ENCODE data around the gene RELN. TPM values are rescaled to one million over a fixed set of nuclear protein-coding genes. Genes with fewer than 3 reads are reported as not detected.

The RELN gene
- total RNA-seq, 1 experiment from 2014 or later: 0.02 TPM

DNA sequence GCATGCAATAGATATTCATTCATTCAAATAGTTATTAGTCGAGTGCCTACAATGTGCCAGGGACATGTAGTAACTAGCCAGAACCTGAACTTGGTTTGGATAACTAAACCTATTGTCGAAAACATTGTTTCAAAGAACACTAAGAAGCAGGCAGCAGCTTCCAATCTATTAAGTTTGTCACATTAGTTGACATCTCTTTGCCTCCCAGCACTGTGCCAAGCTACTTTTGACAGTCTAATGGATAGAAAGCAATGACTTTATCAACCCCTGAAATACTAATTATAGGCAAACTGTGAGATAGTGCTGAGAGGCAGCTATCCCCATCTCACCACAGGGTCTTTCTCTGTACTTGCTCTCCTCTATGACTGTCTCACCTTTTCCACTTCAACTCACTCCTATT lies 22.4 kb upstream of the RELN start:
- Histone ChIP-seq H4K91ac (ENCODE audit: insufficient read length, low read depth, low read length) (no peak overlapping the region), H3K18ac (ENCODE audit: insufficient read length, low read depth, low read length) (no peak overlapping the region), H2BK12ac (ENCODE audit: insufficient read length, low read depth, low read length) (no peak overlapping the region), H3K9ac (ENCODE audit: extremely low read depth, insufficient read length, low read length) (no peak overlapping the region), H3K27ac (ENCODE audit: insufficient read length, low read depth, low read length) (no peak overlapping the region), H3K4me2 (ENCODE audit: insufficient read depth, insufficient read length, low read length) (no peak overlapping the region), H3K9me3 (ENCODE audit: control insufficient read depth, low read depth, low read length) (no peaks in the 10 kb centered on the region), H3K56ac (ENCODE audit: insufficient read length, low read depth, low read length) (no peak overlapping the region), H2BK120ac (ENCODE audit: low read depth, low read length, poor library complexity, severe bottlenecking) (no peak overlapping the region), H3K4ac (ENCODE audit: low read depth, low read length) (no peak overlapping the region), H4K5ac (ENCODE audit: insufficient read length, low read depth, low read length) (no peak overlapping the region), H3K23me2 (ENCODE audit: insufficient read length, low read depth, low read length, poor library complexity, severe bottlenecking) (no peaks in the 10 kb centered on the region), H4K20me1 (ENCODE audit: control insufficient read depth, insufficient read depth, insufficient read length) (no peaks in the 10 kb centered on the region), H3K79me1 (ENCODE audit: insufficient read depth, low read depth, low read length, poor library complexity, severe bottlenecking) (no peaks in the 10 kb centered on the region), H2AK5ac (ENCODE audit: insufficient read length, low read length) (no peak overlapping the region), H2BK5ac (ENCODE audit: insufficient read length, low read length) (no peak overlapping the region), H2AFZ (ENCODE audit: low read length) (no peak overlapping the region), H3K14ac (ENCODE audit: insufficient read depth, low read length) (no peak overlapping the region), H3T11ph (ENCODE audit: low read length) (no peak overlapping the region), H2BK20ac (ENCODE audit: low read depth, low read length, poor library complexity, severe bottlenecking) (no peak overlapping the region), H4K8ac (replicated peaks; ENCODE audit: insufficient read length, low read depth, low read length) (no peak overlapping the region), H3K23ac (ENCODE audit: insufficient read length, low read depth, low read length) (no peak overlapping the region), H3K79me2 (ENCODE audit: insufficient read depth, low read length) (no peaks in the 10 kb centered on the region), H3K4me1 (ENCODE audit: insufficient read depth, low read length) (no peaks in the 10 kb centered on the region), H3K27me3 (ENCODE audit: insufficient read depth, low read length) (no peaks in the 10 kb centered on the region), H2BK15ac (ENCODE audit: low read depth, low read length) (no peak overlapping the region)
- Mint-ChIP-seq H3K36me3 (ENCODE audit: insufficient read depth in 1 of 3, low read depth in 3 of 3) (no peaks in the 10 kb centered on the region), H3K9me3 (no peaks in the 10 kb centered on the region), H3K27ac (no peak overlapping the region), H3K4me1 (peaks cover 0 to 2% of the 10 kb centered on the region in 2 experiments; a peak in 1 of 4 replicates), H3K27me3 (ENCODE audit: low read depth) (no peaks in the 10 kb centered on the region; the same call in 1 of the 2 replicates), H3K4me3 (no peak overlapping the region)
- WGBS (ENCODE audit: extremely low coverage, insufficient read length, low lambda C conversion rate): no CpG with 5 or more reads among the region's 2 CpGs
- no peak for DNase-seq
- TF ChIP-seq, protein P1, sequence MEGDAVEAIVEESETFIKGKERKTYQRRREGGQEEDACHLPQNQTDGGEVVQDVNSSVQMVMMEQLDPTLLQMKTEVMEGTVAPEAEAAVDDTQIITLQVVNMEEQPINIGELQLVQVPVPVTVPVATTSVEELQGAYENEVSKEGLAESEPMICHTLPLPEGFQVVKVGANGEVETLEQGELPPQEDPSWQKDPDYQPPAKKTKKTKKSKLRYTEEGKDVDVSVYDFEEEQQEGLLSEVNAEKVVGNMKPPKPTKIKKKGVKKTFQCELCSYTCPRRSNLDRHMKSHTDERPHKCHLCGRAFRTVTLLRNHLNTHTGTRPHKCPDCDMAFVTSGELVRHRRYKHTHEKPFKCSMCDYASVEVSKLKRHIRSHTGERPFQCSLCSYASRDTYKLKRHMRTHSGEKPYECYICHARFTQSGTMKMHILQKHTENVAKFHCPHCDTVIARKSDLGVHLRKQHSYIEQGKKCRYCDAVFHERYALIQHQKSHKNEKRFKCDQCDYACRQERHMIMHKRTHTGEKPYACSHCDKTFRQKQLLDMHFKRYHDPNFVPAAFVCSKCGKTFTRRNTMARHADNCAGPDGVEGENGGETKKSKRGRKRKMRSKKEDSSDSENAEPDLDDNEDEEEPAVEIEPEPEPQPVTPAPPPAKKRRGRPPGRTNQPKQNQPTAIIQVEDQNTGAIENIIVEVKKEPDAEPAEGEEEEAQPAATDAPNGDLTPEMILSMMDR (conservative IDR thresholded peaks at IDR 0.05): no peak

Measured in H9 (cell line).